Ectodermal cell (in vitro differentiated cells): ENCODE measurements around the gene ICAM2.
"Not testable (repeated sequence)": the region's sequence is repeated elsewhere in the genome, so short reads cannot be mapped to it uniquely, and the experiment has no call there.

Experiments
- H3K27ac ChIP-seq: 2 replicates; pipeline ENCODE4 v1.7.0; 2013; ENCODE audit warnings: mild to moderate bottlenecking, low read depth, low read length; ENCODE audit not compliant: insufficient read depth, poor library complexity, severe bottlenecking
- H3K27me3 ChIP-seq: 2 replicates; pipeline ENCODE4 v1.7.0; 2013; ENCODE audit warnings: mild to moderate bottlenecking, low read length; ENCODE audit not compliant: insufficient read depth, control insufficient read depth, poor library complexity, severe bottlenecking
- H3K36me3 ChIP-seq: one replicate; pipeline ENCODE4 v1.7.0; 2013; ENCODE audit warnings: low read length; ENCODE audit not compliant: control insufficient read depth, insufficient read depth
- H3K4me1 ChIP-seq: one replicate; pipeline ENCODE4 v1.7.0; 2013; ENCODE audit warnings: low read length; ENCODE audit not compliant: control insufficient read depth, insufficient read depth
- H3K4me3 ChIP-seq: 2 replicates; pipeline ENCODE4 v1.7.0; 2013; ENCODE audit warnings: low read depth, low read length, control low read depth; ENCODE audit not compliant: insufficient read depth
- H3K9me3 ChIP-seq: 2 replicates; pipeline ENCODE4 v1.7.0; 2013; ENCODE audit warnings: mild to moderate bottlenecking, low read length, moderate library complexity; ENCODE audit not compliant: control insufficient read depth
- WGBS, 2 experiments: methylation state at CpG; one replicate each; pipeline ENCODE4 v1.1.7; 2013; ENCODE audit warnings: missing lambda C conversion rate in 2 of 2; 5-methylcytosine and 5-hydroxymethylcytosine counted together

Gene ICAM2

GRCh38 chr17:64028874-64029464 is 8.5 kb upstream of the ICAM2 start:
- WGBS, 2 experiments, result 43 to 66% methylated on average over 2 of the region's 3 CpGs
- Histone ChIP-seq H3K27me3 (peaks cover 11% of the 10 kb centered on the region), H3K4me1 (no peaks in the 10 kb centered on the region), H3K4me3 (no peak overlapping the region), H3K9me3 (no peaks in the 10 kb centered on the region), H3K27ac (no peak overlapping the region), H3K36me3 (no peaks in the 10 kb centered on the region)

- no peaks in the 10 kb centered on the region for H3K36me3 ChIP-seq
- 12 to 14% methylated on average over 21 of the region's 21 CpGs for WGBS, 2 experiments
- H3K4me3 ChIP-seq, result no peak overlapping the region
Observed at GRCh38 chr17:64025732-64026294, 5.4 kb upstream of the ICAM2 start.

GRCh38 chr17:64024781-64025731 is 4.6 kb upstream of the ICAM2 start:
- no peaks in the 10 kb centered on the region for H3K9me3 ChIP-seq
- no peaks in the 10 kb centered on the region for H3K36me3 ChIP-seq
- WGBS, 2 experiments, result 84 to 85% methylated on average over 19 of the region's 19 CpGs
- no peaks in the 10 kb centered on the region for H3K4me1 ChIP-seq
- H3K27ac ChIP-seq, result no peak overlapping the region
- H3K4me3 ChIP-seq, result no peak overlapping the region
- H3K27me3 ChIP-seq, result peaks cover 11% of the 10 kb centered on the region

More at GRCh38 chr17:64025732-64026294, 5.4 kb upstream of the ICAM2 start:
- Histone ChIP-seq H3K27me3 (peaks cover 11% of the 10 kb centered on the region), H3K4me1 (no peaks in the 10 kb centered on the region), H3K27ac (no peak overlapping the region), H3K9me3 (no peaks in the 10 kb centered on the region)

GRCh38 chr17:64024215-64024654 is 3.8 kb upstream of the ICAM2 start:
- Histone ChIP-seq H3K27me3 (peaks cover 11% of the 10 kb centered on the region), H3K36me3 (no peaks in the 10 kb centered on the region), H3K4me3 (no peak overlapping the region), H3K4me1 (no peaks in the 10 kb centered on the region), H3K27ac (no peak overlapping the region), H3K9me3 (no peaks in the 10 kb centered on the region)
- WGBS, 2 experiments, result 90 to 92% methylated on average over 8 of the region's 8 CpGs

- no peak overlapping the region for H3K4me3 ChIP-seq
- H3K27me3 ChIP-seq, result peaks cover 11% of the 10 kb centered on the region
- no peaks in the 10 kb centered on the region for H3K36me3 ChIP-seq
- no peaks in the 10 kb centered on the region for H3K4me1 ChIP-seq
- 94% methylated on average over 5 of the region's 5 CpGs for WGBS, 2 experiments
- H3K9me3 ChIP-seq, result no peaks in the 10 kb centered on the region
- H3K27ac ChIP-seq, result no peak overlapping the region
Observed at GRCh38 chr17:64022611-64023063, 2.2 kb upstream of the ICAM2 start.

- not testable (repeated sequence) for H3K9me3 ChIP-seq, H3K27ac ChIP-seq
- 86% methylated on average over 9 of the region's 9 CpGs for WGBS, 2 experiments
Observed at GRCh38 chr17:64019551-64019961, 877 bp downstream of the ICAM2 start.

GRCh38 chr17:64017381-64017980 is 3.0 kb downstream of the ICAM2 start:
- Histone ChIP-seq H3K27ac (no peak overlapping the region), H3K4me3 (no peak overlapping the region), H3K9me3 (no peaks in the 10 kb centered on the region), H3K4me1 (no peaks in the 10 kb centered on the region), H3K27me3 (no peaks in the 10 kb centered on the region), H3K36me3 (no peaks in the 10 kb centered on the region)
- 92 to 94% methylated on average over 2 of the region's 2 CpGs for WGBS, 2 experiments

More at GRCh38 chr17:64019551-64019961, 877 bp downstream of the ICAM2 start:
- H3K27me3 ChIP-seq, H3K4me3 ChIP-seq, H3K4me1 ChIP-seq, H3K36me3 ChIP-seq: not testable (repeated sequence)

GRCh38 chr17:64016974-64017373 is 3.5 kb downstream of the ICAM2 start:
- Histone ChIP-seq H3K36me3 (no peaks in the 10 kb centered on the region), H3K4me3 (no peak overlapping the region), H3K9me3 (no peaks in the 10 kb centered on the region), H3K4me1 (no peaks in the 10 kb centered on the region), H3K27ac (no peak overlapping the region), H3K27me3 (no peaks in the 10 kb centered on the region)
- WGBS, 2 experiments, result 92 to 98% methylated on average over 3 of the region's 3 CpGs

GRCh38 chr17:64016231-64016784 is 4.1 kb downstream of the ICAM2 start:
- WGBS, 2 experiments, result 82 to 89% methylated on average over 5 of the region's 5 CpGs
- Histone ChIP-seq H3K4me3 (no peak overlapping the region), H3K27me3 (no peaks in the 10 kb centered on the region), H3K9me3 (no peaks in the 10 kb centered on the region), H3K4me1 (no peaks in the 10 kb centered on the region), H3K36me3 (no peaks in the 10 kb centered on the region), H3K27ac (no peak overlapping the region)
